NCI-H510A treated with DMSO at 0.1 percent for 48 hours (cell line): ENCODE data around the gene PRKG1.

Experiments
- DNase-seq: peaks from one replicate; lab custom pipeline; 2025; lab: John Stamatoyannopoulos, UW

PRKG1 gene

GRCh38 chr10:51074238-51075028 lies at the start of gene PRKG1:
Gene PRKG1 (plus strand): TSS chr10:51074487.
- peak; percentile 41 for DNase-seq

- DNase-seq = no peak
These were observed 45.9 kb upstream of the PRKG1 start for GRCh38 chr10:51028420-51028819.

- DNase-seq = no peak
These were observed 45.1 kb upstream of the PRKG1 start for GRCh38 chr10:51029172-51029641.

GRCh38 chr10:51030480-51030879 lies 43.8 kb upstream of the PRKG1 start:
- DNase-seq = no peak

- no peak for DNase-seq
These were observed 42.3 kb upstream of the PRKG1 start for GRCh38 chr10:51031950-51032349.

GRCh38 chr10:51034769-51035168 lies 39.5 kb upstream of the PRKG1 start:
- no peak for DNase-seq

- no peak for DNase-seq
These were observed 38.9 kb upstream of the PRKG1 start for GRCh38 chr10:51035344-51035743.

GRCh38 chr10:51045871-51046270 lies 28.4 kb upstream of the PRKG1 start:
- no peak for DNase-seq

GRCh38 chr10:51046654-51047053 lies 27.6 kb upstream of the PRKG1 start:
- no peak for DNase-seq

- DNase-seq = no peak
These were observed 26.4 kb upstream of the PRKG1 start for GRCh38 chr10:51047857-51048256.

- no peak for DNase-seq
These were observed 25.5 kb upstream of the PRKG1 start for GRCh38 chr10:51048792-51049191.

- no peak for DNase-seq
These were observed 22.1 kb upstream of the PRKG1 start for GRCh38 chr10:51052163-51052562.

GRCh38 chr10:51057925-51058324 lies 16.4 kb upstream of the PRKG1 start:
- DNase-seq = no peak

- DNase-seq = no peak
These were observed 11.1 kb upstream of the PRKG1 start for GRCh38 chr10:51063166-51063565.

GRCh38 chr10:51063659-51064535 lies 10.4 kb upstream of the PRKG1 start:
- peak; percentile 8 for DNase-seq

GRCh38 chr10:51066231-51066630 lies 8.1 kb upstream of the PRKG1 start:
- DNase-seq = no peak

- DNase-seq = no peak
These were observed 2.1 kb upstream of the PRKG1 start for GRCh38 chr10:51072210-51072609.

- DNase-seq = no peak
These were observed 1.3 kb upstream of the PRKG1 start for GRCh38 chr10:51072921-51073434.

- no peak for DNase-seq
These were observed 642 bp upstream of the PRKG1 start for GRCh38 chr10:51073453-51074237.

- no peak for DNase-seq
These were observed 971 bp downstream of the PRKG1 start for GRCh38 chr10:51075043-51075872.

GRCh38 chr10:51075873-51076229 lies 1.6 kb downstream of the PRKG1 start:
- DNase-seq = no peak
